Ovary (tissue), 9 donors: ENCODE measurements around the gene KRT86. TPM values are rescaled to one million over a fixed set of nuclear protein-coding genes. Genes with fewer than 3 reads are reported as not detected.

Experiments used
- DNase-seq, 5 donors: peaks; one replicate each; pipeline ENCODE4 v3.0.0-alpha.2; 2019 to 2020
- H3K27ac ChIP-seq, 2 donors: fragments of 200-600 bp; one replicate each; pipeline versions ENCODE4 v1.5.1 to v1.8.0; 2019 to 2022
- H3K27me3 ChIP-seq: fragments of 200-600 bp; one replicate; pipeline ENCODE4 v1.8.0; 2022
- H3K36me3 ChIP-seq: fragments of 200-600 bp; sonication (generic); one replicate; pipeline ENCODE4 v1.5.1; 2019
- H3K4me1 ChIP-seq: one replicate; pipeline ENCODE4 v1.8.1; 2013; ENCODE audit warnings: mild to moderate bottlenecking, moderate library complexity; ENCODE audit not compliant: insufficient read depth
- H3K4me3 ChIP-seq: fragments of 200-600 bp; sonication (generic); one replicate; pipeline ENCODE4 v1.5.1; 2017
- H3K9me3 ChIP-seq, 2 donors: fragments of 200-600 bp in 1 of 2; sonication (generic) in 1 of 2; one replicate each; pipeline versions ENCODE4 v1.5.1 to v1.8.1; 2013 to 2019; ENCODE audit warnings: mild to moderate bottlenecking in 1 of 2, moderate library complexity in 1 of 2
- EP300 ChIP-seq: sonication (generic); formaldehyde crosslinking; IDR thresholded peaks from one replicate; pipeline ENCODE4 v1.6.1; 2017; ENCODE audit warnings: antibody characterized with exemption
- POLR2A ChIP-seq: fragments of 450-650 bp; IDR thresholded peaks from one replicate; pipeline ENCODE4 v1.6.1; 2017; ENCODE audit warnings: antibody characterized with exemption, mild to moderate bottlenecking, moderate library complexity
- WGBS, 3 donors: extraction: QIAGEN DNeasy Blood & Tissue Kit in 1 of 3; methylation state at CpG; one replicate each; pipeline versions ENCODE4 v1.1.5 to v1.1.7; 2013 to 2017; 5-methylcytosine and 5-hydroxymethylcytosine counted together
- intact Hi-C, 4 donors: fragments of 100-400 bp; cut with DNase I; formaldehyde crosslinking; loops; one replicate each; pipeline versions ENCODE4 v1.11.0 to v1.15.1; 2022 to 2023
- polyA plus RNA-seq, 2 donors: library from polyadenylated mRNA; stranded (reverse); fragments of 200-250 nt in 1 of 2; fragments of 350-450 nt in 1 of 2; fragmentation: Illumina TruSeq in 1 of 2; extraction: RNeasy Lipid Tissue Mini Kit (QIAGEN cat#74804) in 1 of 2; gene quantifications; one replicate each; pipeline ENCODE4 v1.2.3, GENCODE V29; 2013 to 2014
- total RNA-seq, 7 donors: library from RNA; depleted of rRNA in 2 of 7; stranded (reverse); fragments of >200 nt in 2 of 7; fragmentation: NEBNext Ultra II Directional in 3 of 7; extraction: Animal tissue kit (Norgen Biotek cat#: 25700) in 3 of 7; gene quantifications; one replicate each; pipeline versions ENCODE4 v1.1.0 to v1.2.4, GENCODE V29; 2016 to 2023
- TF ChIP-seq, protein P1 (sequence below), 3 donors: fragments of 450-650 bp in 2 of 3; fragments of 200-600 bp in 1 of 3; IDR thresholded peaks; one replicate each; pipeline versions ENCODE4 v1.5.1 to v1.8.0; 2016 to 2022; ENCODE audit warnings: antibody characterized with exemption in 3 of 3, mild to moderate bottlenecking in 1 of 3
- donor health status: DM: no; HTN: no; CAD: no; lungs with moderate emphysema.
- donor health status: DM: no; HTN: no; CAD: no.
- donor health status: Bipolar disorder and iron deficiency.
- donor health status: DM: yes; HTN: yes; CAD: no.
- donor health status: DM: no; HTN: no; CAD: no.
- donor health status: DM: yes; HTN: yes; CAD: no.

The KRT86 gene
- total and polyA plus RNA-seq, 9 donors = 0.69 TPM; not detected in 8

GRCh38 chr12:52291267-52291935 is 17.0 kb downstream of the KRT86 start, which contains the start of gene KRT81:
TSS of gene KRT81 (minus strand) at chr12:52291534. CDS start at chr12:52291465, 69 bp downstream.
- intact Hi-C loops = no loop called here
- Histone ChIP-seq H3K27me3 (no peaks in the 10 kb centered on the region), H3K27ac (no peak within 1 kb of the TSS), H3K4me1 (no peaks in the 10 kb centered on the region), H3K36me3 (no peaks in the 10 kb centered on the region), H3K9me3 (no peaks in the 10 kb centered on the region), H3K4me3 (no peak within 1 kb of the TSS)
- no peak for DNase-seq
- TF ChIP-seq, protein P1, sequence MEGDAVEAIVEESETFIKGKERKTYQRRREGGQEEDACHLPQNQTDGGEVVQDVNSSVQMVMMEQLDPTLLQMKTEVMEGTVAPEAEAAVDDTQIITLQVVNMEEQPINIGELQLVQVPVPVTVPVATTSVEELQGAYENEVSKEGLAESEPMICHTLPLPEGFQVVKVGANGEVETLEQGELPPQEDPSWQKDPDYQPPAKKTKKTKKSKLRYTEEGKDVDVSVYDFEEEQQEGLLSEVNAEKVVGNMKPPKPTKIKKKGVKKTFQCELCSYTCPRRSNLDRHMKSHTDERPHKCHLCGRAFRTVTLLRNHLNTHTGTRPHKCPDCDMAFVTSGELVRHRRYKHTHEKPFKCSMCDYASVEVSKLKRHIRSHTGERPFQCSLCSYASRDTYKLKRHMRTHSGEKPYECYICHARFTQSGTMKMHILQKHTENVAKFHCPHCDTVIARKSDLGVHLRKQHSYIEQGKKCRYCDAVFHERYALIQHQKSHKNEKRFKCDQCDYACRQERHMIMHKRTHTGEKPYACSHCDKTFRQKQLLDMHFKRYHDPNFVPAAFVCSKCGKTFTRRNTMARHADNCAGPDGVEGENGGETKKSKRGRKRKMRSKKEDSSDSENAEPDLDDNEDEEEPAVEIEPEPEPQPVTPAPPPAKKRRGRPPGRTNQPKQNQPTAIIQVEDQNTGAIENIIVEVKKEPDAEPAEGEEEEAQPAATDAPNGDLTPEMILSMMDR (IDR thresholded peaks at IDR 0.05) = no peak
- TF ChIP-seq EP300 (no peak), POLR2A (no peak)
- WGBS, 3 donors = 16 to 58% (median 30%) methylated on average over 17 to 23 of the region's 32 CpGs

- Histone ChIP-seq H3K4me1 (no peaks in the 10 kb centered on the region), H3K36me3 (no peaks in the 10 kb centered on the region), H3K27ac (no peak overlapping the region), H3K4me3 (no peak overlapping the region), H3K27me3 (no peaks in the 10 kb centered on the region), H3K9me3 (no peaks in the 10 kb centered on the region)
- intact Hi-C loops = no loop called here
- DNase-seq = no peak
- WGBS, 3 donors = 74 to 81% (median 74%) methylated on average over 1 of the region's 1 CpG
- TF ChIP-seq POLR2A (no peak), EP300 (no peak)
- TF ChIP-seq, protein P1 (IDR thresholded peaks at IDR 0.05) = no peak
Measured at GRCh38 chr12:52293926-52294325, 19.5 kb downstream of the KRT86 start.

DNA sequence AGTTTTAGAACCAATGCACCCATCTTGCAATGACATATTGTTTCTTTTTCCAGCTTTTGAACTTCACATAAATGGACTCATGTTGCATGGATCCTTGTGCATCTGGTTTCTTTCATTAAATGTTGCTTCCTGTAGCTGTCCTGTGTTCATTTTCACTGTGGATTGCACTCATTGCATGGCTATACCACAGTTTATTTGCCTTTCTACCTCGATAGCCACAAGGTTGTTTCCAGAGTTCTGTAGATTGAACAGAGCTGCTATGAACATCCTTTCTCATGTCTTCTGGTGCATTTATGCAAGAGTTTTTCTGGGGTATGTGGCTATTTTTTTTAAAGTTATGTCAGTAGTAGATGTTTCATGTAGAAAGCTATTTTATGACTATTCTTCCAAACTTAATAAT is 20.4 kb downstream of the KRT86 start:
- Histone ChIP-seq H3K36me3 (no peaks in the 10 kb centered on the region), H3K27ac (no peak overlapping the region), H3K27me3 (no peaks in the 10 kb centered on the region), H3K9me3 (no peaks in the 10 kb centered on the region), H3K4me1 (no peaks in the 10 kb centered on the region), H3K4me3 (no peak overlapping the region)
- 43 to 53% (median 53%) methylated on average over 1 of the region's 1 CpG for WGBS, 3 donors
- intact Hi-C loops = no loop called here
- no peak for DNase-seq
- no peak for TF ChIP-seq EP300
- TF ChIP-seq, protein P1 (IDR thresholded peaks at IDR 0.05) = no peak
- TF ChIP-seq POLR2A = no peak

- H3K36me3 ChIP-seq = no peaks in the 10 kb centered on the region
- 68 to 72% (median 69%) methylated on average over 1 of the region's 1 CpG for WGBS, 3 donors
- no peak overlapping the region for H3K27ac ChIP-seq
- no peak for DNase-seq
- TF ChIP-seq, protein P1 (IDR thresholded peaks at IDR 0.05) = no peak
- no peak for TF ChIP-seq EP300
- no peaks in the 10 kb centered on the region for H3K4me1 ChIP-seq
- intact Hi-C loops = no loop called here
- no peaks in the 10 kb centered on the region for H3K9me3 ChIP-seq
- no peaks in the 10 kb centered on the region for H3K27me3 ChIP-seq
- no peak overlapping the region for H3K4me3 ChIP-seq
Measured at GRCh38 chr12:52295663-52296062, 21.2 kb downstream of the KRT86 start.
